ENCODE measurements around the gene NFYA. TPM values are rescaled to one million over a fixed set of nuclear protein-coding genes. Genes with fewer than 3 reads are reported as not detected.

The NFYA gene
- total RNA-seq, 6 experiments from 2014 or later: 14.9 to 20.0 (median 16.7) TPM

DNA sequence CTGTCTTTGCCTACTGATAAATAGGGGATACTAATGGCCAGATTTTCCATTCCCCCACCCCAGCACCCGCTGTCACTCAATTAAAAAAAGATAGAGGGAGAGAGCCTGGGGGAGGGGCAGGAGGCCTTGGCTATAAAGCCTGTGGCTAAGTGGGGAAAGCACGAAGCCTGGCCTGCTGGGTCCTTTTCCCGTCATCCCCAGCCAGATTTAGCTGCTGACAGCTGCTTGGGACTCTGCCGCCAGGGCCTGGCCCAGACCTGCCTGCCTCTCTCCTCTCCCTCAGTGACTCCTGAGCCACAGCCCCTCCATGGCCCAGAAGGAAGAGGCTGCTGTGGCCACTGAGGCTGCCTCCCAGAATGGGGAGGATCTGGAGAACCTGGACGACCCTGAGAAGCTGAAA, 19.7 kb upstream of the NFYA start, which contains the start of gene APOBEC2:
Gene APOBEC2, plus strand, starts transcription at position 162 of the 400 bp plus-strand sequence. Its CDS starts 146 bp downstream, at position 308.
- peaks cover 23% of the 10 kb centered on the region for H3K27me3 Mint-ChIP-seq (ENCODE audit: insufficient read depth)
- H3K9me3 Mint-ChIP-seq: no peaks in the 10 kb centered on the region
- H3K27ac Mint-ChIP-seq: no peak within 1 kb of the TSS
- peaks cover 22% of the 10 kb centered on the region for H3K4me1 Mint-ChIP-seq (ENCODE audit: low read depth)
- TF ChIP-seq, protein P1, sequence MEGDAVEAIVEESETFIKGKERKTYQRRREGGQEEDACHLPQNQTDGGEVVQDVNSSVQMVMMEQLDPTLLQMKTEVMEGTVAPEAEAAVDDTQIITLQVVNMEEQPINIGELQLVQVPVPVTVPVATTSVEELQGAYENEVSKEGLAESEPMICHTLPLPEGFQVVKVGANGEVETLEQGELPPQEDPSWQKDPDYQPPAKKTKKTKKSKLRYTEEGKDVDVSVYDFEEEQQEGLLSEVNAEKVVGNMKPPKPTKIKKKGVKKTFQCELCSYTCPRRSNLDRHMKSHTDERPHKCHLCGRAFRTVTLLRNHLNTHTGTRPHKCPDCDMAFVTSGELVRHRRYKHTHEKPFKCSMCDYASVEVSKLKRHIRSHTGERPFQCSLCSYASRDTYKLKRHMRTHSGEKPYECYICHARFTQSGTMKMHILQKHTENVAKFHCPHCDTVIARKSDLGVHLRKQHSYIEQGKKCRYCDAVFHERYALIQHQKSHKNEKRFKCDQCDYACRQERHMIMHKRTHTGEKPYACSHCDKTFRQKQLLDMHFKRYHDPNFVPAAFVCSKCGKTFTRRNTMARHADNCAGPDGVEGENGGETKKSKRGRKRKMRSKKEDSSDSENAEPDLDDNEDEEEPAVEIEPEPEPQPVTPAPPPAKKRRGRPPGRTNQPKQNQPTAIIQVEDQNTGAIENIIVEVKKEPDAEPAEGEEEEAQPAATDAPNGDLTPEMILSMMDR (IDR thresholded peaks at IDR 0.05): no peak
- DNase-seq: no peak
- no peaks in the 10 kb centered on the region for H3K36me3 Mint-ChIP-seq (ENCODE audit: low read depth)
- H3K4me3 Mint-ChIP-seq: no peak within 1 kb of the TSS

GRCh38 chr6:41054511-41054910, 18.3 kb upstream of the NFYA start:
- H3K9me3 Mint-ChIP-seq: no peaks in the 10 kb centered on the region
- H3K36me3 Mint-ChIP-seq (ENCODE audit: low read depth): no peaks in the 10 kb centered on the region
- DNase-seq: no peak
- peaks cover 16% of the 10 kb centered on the region for H3K27me3 Mint-ChIP-seq (ENCODE audit: insufficient read depth)
- H3K4me1 Mint-ChIP-seq (ENCODE audit: low read depth): peaks cover 19% of the 10 kb centered on the region
- TF ChIP-seq, protein P1 (IDR thresholded peaks at IDR 0.05): no peak
- no peak overlapping the region for H3K27ac Mint-ChIP-seq
- H3K4me3 Mint-ChIP-seq: no peak overlapping the region

- TF ChIP-seq, protein P1 (IDR thresholded peaks at IDR 0.05): no peak
- Mint-ChIP-seq H3K27me3 (ENCODE audit: insufficient read depth) (peaks cover 16% of the 10 kb centered on the region), H3K9me3 (no peaks in the 10 kb centered on the region), H3K27ac (no peak overlapping the region), H3K4me1 (ENCODE audit: low read depth) (peaks cover 19% of the 10 kb centered on the region), H3K36me3 (ENCODE audit: low read depth) (no peaks in the 10 kb centered on the region), H3K4me3 (no peak overlapping the region)
- no peak for DNase-seq
Measured at GRCh38 chr6:41055149-41055548, 17.6 kb upstream of the NFYA start.

- peaks cover 25% of the 10 kb centered on the region for H3K4me1 Mint-ChIP-seq (ENCODE audit: low read depth)
- DNase-seq: no peak
- H3K36me3 Mint-ChIP-seq (ENCODE audit: low read depth): no peaks in the 10 kb centered on the region
- TF ChIP-seq, protein P1 (IDR thresholded peaks at IDR 0.05): no peak
- H3K27me3 Mint-ChIP-seq (ENCODE audit: insufficient read depth): peaks cover 12% of the 10 kb centered on the region
- no peak overlapping the region for H3K4me3 Mint-ChIP-seq
- H3K9me3 Mint-ChIP-seq: no peaks in the 10 kb centered on the region
- no peak overlapping the region for H3K27ac Mint-ChIP-seq
Measured at GRCh38 chr6:41056768-41057490, 15.8 kb upstream of the NFYA start.

DNA sequence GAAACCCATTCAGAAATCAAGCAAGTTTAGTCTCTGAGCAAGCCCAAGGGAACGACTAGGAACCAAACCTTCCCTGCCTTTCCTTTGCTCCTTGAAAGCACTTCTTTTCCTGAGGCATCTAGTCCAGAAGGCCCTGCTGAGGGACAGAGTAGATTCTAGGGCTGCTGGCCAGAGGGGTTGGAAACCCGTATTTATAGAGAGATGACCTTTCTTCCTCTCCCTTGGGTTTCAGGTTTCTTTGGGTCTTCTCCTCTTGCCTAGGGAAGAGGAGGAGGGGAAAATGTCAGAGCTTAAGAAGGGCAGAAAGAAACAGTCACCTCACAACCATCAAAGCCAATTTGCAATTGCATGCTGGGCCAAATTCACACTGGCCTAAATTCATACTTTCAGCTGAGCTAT, 14.0 kb upstream of the NFYA start:
- H3K4me1 Mint-ChIP-seq (ENCODE audit: low read depth): peaks cover 28% of the 10 kb centered on the region
- no peaks in the 10 kb centered on the region for H3K9me3 Mint-ChIP-seq
- DNase-seq: no peak
- peaks cover 6% of the 10 kb centered on the region for H3K27me3 Mint-ChIP-seq (ENCODE audit: insufficient read depth)
- no peak overlapping the region for H3K27ac Mint-ChIP-seq
- H3K36me3 Mint-ChIP-seq (ENCODE audit: low read depth): no peaks in the 10 kb centered on the region
- H3K4me3 Mint-ChIP-seq: no peak overlapping the region
- TF ChIP-seq, protein P1 (IDR thresholded peaks at IDR 0.05): no peak
